GM12878 (cell line): Measurements from ENCODE around the gene LGALS3BP. TPM values are rescaled to one million over a fixed set of nuclear protein-coding genes. Genes with fewer than 3 reads are reported as not detected.

ENCODE experiments used
- ATAC-seq: fragments of 200-7000 bp; cut with Tn5 transposase; 3 replicates; pipeline ENCODE4 v1.9.1; 2020; ENCODE audit warnings: mild to moderate bottlenecking, moderate library complexity
- BruUV-seq: library from RNA; stranded (reverse); fragments of 400-500 nt; replicated peaks from 2 replicates; lab custom pipeline; 2021; lab: Mats Ljungman, UMichigan
- CTCF ChIA-PET: fragments of 300-600 bp; sonication (Branson Sonifier 250); formaldehyde crosslinking; extraction: SDS; loops from one replicate; lab custom pipeline; 2021; ENCODE audit warnings: inconsistent platforms; lab: Yijun Ruan, JAX
- POLR2A ChIA-PET: fragments of 350-600 bp; formaldehyde crosslinking; extraction: SDS; loops from one replicate; lab custom pipeline; 2021; ENCODE audit warnings: inconsistent platforms; lab: Charles Lee
- RAD21 ChIA-PET: fragments of 300-600 bp; sonication (Branson Sonifier 250); formaldehyde crosslinking; loops from one replicate; lab custom pipeline; 2023; ENCODE audit warnings: antibody characterized with exemption; ENCODE audit not compliant: unreplicated experiment; lab: Charles Lee
- SMC1A ChIA-PET: fragments of 300-600 bp; sonication (Branson Sonifier 250); formaldehyde crosslinking; loops from one replicate; lab custom pipeline; 2023; ENCODE audit not compliant: unreplicated experiment, uncharacterized antibody; lab: Charles Lee
- DNase-seq: peaks from one replicate; pipeline ENCODE4 v3.0.0-alpha.2; 2011; ENCODE audit warnings: low read depth, low spot score
- FAIRE-seq: peaks from 3 replicates; lab custom pipeline; 2011; peaks lifted over from hg19 to GRCh38; lab: Jason Lieb, UNC
- H2AFZ ChIP-seq: 2 replicates; pipeline ENCODE4 v1.6.0; 2011; ENCODE audit warnings: low read depth, low read length, control low read depth; ENCODE audit not compliant: control insufficient read depth
- H3K27ac ChIP-seq: 2 replicates; pipeline ENCODE4 v1.5.1; 2011; ENCODE audit warnings: control low read depth; ENCODE audit not compliant: control insufficient read depth, insufficient read depth
- H3K27me3 ChIP-seq, 2 experiments: replicated peaks in 1 of 2; 2 replicates each; pipeline versions ENCODE4 v1.6.0 to v1.6.1; 2011; ENCODE audit warnings: low read length in 1 of 2; ENCODE audit not compliant: control insufficient read depth in 2 of 2, insufficient read depth in 2 of 2
- H3K36me3 ChIP-seq, 2 experiments: 2 replicates each; pipeline ENCODE4 v1.5.1; 2011; ENCODE audit warnings: low read length in 1 of 2; ENCODE audit not compliant: control insufficient read depth in 2 of 2, insufficient read depth in 2 of 2
- H3K4me1 ChIP-seq: 2 replicates; pipeline ENCODE4 v1.6.1; 2011; ENCODE audit warnings: mild to moderate bottlenecking, low read length, moderate library complexity, mixed read lengths; ENCODE audit not compliant: control insufficient read depth, insufficient read depth
- H3K4me2 ChIP-seq: 2 replicates; pipeline ENCODE4 v1.6.0; 2011; ENCODE audit warnings: control low read depth; ENCODE audit not compliant: control insufficient read depth, insufficient read depth
- H3K4me3 ChIP-seq: fragments of 200-600 bp; sonication (generic); 2 replicates; pipeline ENCODE4 v1.5.1; 2016
- H3K79me2 ChIP-seq: 2 replicates; pipeline ENCODE4 v1.6.0; 2011; ENCODE audit warnings: low read length; ENCODE audit not compliant: control insufficient read depth, insufficient read depth
- H3K9ac ChIP-seq: 2 replicates; pipeline ENCODE4 v1.8.0; 2011; ENCODE audit warnings: low read length, control low read depth, mixed read lengths; ENCODE audit not compliant: control insufficient read depth, insufficient read depth
- H3K9me3 ChIP-seq: replicated peaks from 3 replicates; pipeline ENCODE4 v1.5.1; 2011; ENCODE audit warnings: mild to moderate bottlenecking, low read length; ENCODE audit not compliant: control insufficient read depth, insufficient read depth
- H4K20me1 ChIP-seq: 2 replicates; pipeline ENCODE4 v1.6.0; 2011; ENCODE audit not compliant: control insufficient read depth, insufficient read depth
- ATF7 ChIP-seq: fragments of 450-650 bp; IDR thresholded peaks from 2 replicates; pipeline ENCODE4 v1.6.1; 2016; ENCODE audit warnings: low read depth, mild to moderate bottlenecking
- BCL11A ChIP-seq: IDR thresholded peaks from 2 replicates; pipeline ENCODE4 v1.6.1; 2011; ENCODE audit warnings: low read depth, low read length
- BRCA1 ChIP-seq: IDR thresholded peaks from 2 replicates; pipeline ENCODE4 v1.6.1; 2011; ENCODE audit warnings: low read depth, low read length, improper control_type of control experiment
- CBFB ChIP-seq: IDR thresholded peaks from 2 replicates; pipeline ENCODE4 v1.6.1; 2016; ENCODE audit warnings: antibody characterized with exemption, low read depth
- CBX5 ChIP-seq: sonication (generic); IDR thresholded peaks from 2 replicates; pipeline ENCODE4 v1.6.1; 2016; ENCODE audit warnings: low read depth, moderate library complexity, mild to moderate bottlenecking, inconsistent platforms
- LARP7 ChIP-seq: fragments of 450-650 bp; IDR thresholded peaks from 2 replicates; pipeline ENCODE4 v1.6.1; 2017; ENCODE audit warnings: mild to moderate bottlenecking
- NFXL1 ChIP-seq: fragments of 450-650 bp; IDR thresholded peaks from 2 replicates; pipeline ENCODE4 v1.6.1; 2017; ENCODE audit warnings: antibody characterized with exemption, mild to moderate bottlenecking, borderline replicate concordance
- NFYB ChIP-seq: IDR thresholded peaks from 2 replicates; pipeline ENCODE4 v1.6.1; 2011; ENCODE audit warnings: low read depth, mild to moderate bottlenecking, low read length, improper control_type of control experiment, moderate library complexity; ENCODE audit not compliant: insufficient read depth
- POLR2A ChIP-seq: IDR thresholded peaks from 2 replicates; pipeline ENCODE4 v1.6.1; 2011; ENCODE audit warnings: low read depth, mild to moderate bottlenecking, low read length
- RAD21 ChIP-seq: IDR thresholded peaks from 2 replicates; pipeline ENCODE4 v1.6.1; 2011; ENCODE audit warnings: mild to moderate bottlenecking, low read depth, low read length, moderate library complexity; ENCODE audit not compliant: insufficient read depth
- TAF1 ChIP-seq: IDR thresholded peaks from 2 replicates; pipeline ENCODE4 v1.6.1; 2011; ENCODE audit warnings: mild to moderate bottlenecking, low read depth, low read length, borderline replicate concordance
- TCF3 ChIP-seq: IDR thresholded peaks from 2 replicates; pipeline ENCODE4 v1.6.1; 2012; ENCODE audit warnings: low read depth, mild to moderate bottlenecking, low read length, borderline replicate concordance; ENCODE audit not compliant: insufficient read depth
- WGBS: methylation state at CpG from one replicate; pipeline ENCODE4 v1.1.6; 2016; ENCODE audit warnings: low lambda C conversion rate; ENCODE audit not compliant: insufficient replicate concordance, insufficient coverage; ENCODE audit errors: missing lambda C conversion rate; 5-methylcytosine and 5-hydroxymethylcytosine counted together
- in situ Hi-C: fragments of 300-500 bp; cut with MboI; formaldehyde crosslinking; loops from 9 replicates; pipeline ENCODE4 v1.14.3; 2018; ENCODE audit warnings: mixed read lengths
- intact Hi-C: fragments of 100-400 bp; cut with micrococcal nuclease; formaldehyde crosslinking; loops from one replicate; pipeline ENCODE4 v1.14.2; 2022; ENCODE audit not compliant: unreplicated experiment
- polyA plus RNA-seq, 11 experiments: library from polyadenylated mRNA; depleted of rRNA in 4 of 11; unstranded in 6 of 11; stranded (reverse) in 5 of 11; fragments of >200 nt; fragmentation: Nextera tagmentation in 4 of 11; fragmentation: Illumina TruSeq in 1 of 11; extraction: Ambion mirVana in 4 of 11; extraction: Trizol in 1 of 11; gene quantifications; 1 replicate in 1 of 11; 2 replicates in 10 of 11; pipeline versions ENCODE4 v1.2.1 to v1.2.3, GENCODE V29; 2011 to 2016; ENCODE audit warnings: inconsistent platforms in 2 of 11, missing spikeins in 2 of 11, low read depth in 1 of 11
- total RNA-seq, 4 experiments: library from RNA; depleted of rRNA in 3 of 4; stranded (reverse); fragments of >200 nt in 3 of 4; fragmentation: Illumina TruSeq in 1 of 4; extraction: Trizol in 1 of 4; gene quantifications; 2 replicates each; pipeline versions ENCODE4 v1.2.1 to v1.2.3, GENCODE V29; 2013 to 2021
- TF ChIP-seq, protein P1 (sequence below): fragments of 450-650 bp; IDR thresholded peaks from 2 replicates; pipeline ENCODE4 v1.6.1; 2016; ENCODE audit warnings: mild to moderate bottlenecking
- TF ChIP-seq, protein P2 (sequence below): fragments of 450-650 bp; IDR thresholded peaks from 2 replicates; pipeline ENCODE4 v1.6.1; 2014; ENCODE audit warnings: mild to moderate bottlenecking
- TF ChIP-seq, protein P3 (sequence below): IDR thresholded peaks from 2 replicates; pipeline ENCODE4 v1.6.1; 2011; ENCODE audit warnings: borderline replicate concordance, low read depth, mild to moderate bottlenecking, moderate library complexity, low read length; ENCODE audit not compliant: insufficient read depth, poor library complexity, severe bottlenecking
- TF ChIP-seq, protein P4 (sequence below): fragments of 450-650 bp; IDR thresholded peaks from 2 replicates; pipeline ENCODE4 v1.6.1; 2016; ENCODE audit warnings: mild to moderate bottlenecking
- TF ChIP-seq, protein P5 (sequence below): IDR thresholded peaks from 2 replicates; pipeline ENCODE4 v1.6.1; 2011; ENCODE audit warnings: low read depth, mild to moderate bottlenecking, low read length, moderate library complexity, borderline replicate concordance; ENCODE audit errors: extremely low read depth

Gene LGALS3BP
- total and polyA plus RNA-seq, 10 of the 15 experiments (the other 5 are each of a cell fraction or from before 2014, with no cell fraction given): 0.52 to 5.2 (median 1.9) TPM

DNA sequence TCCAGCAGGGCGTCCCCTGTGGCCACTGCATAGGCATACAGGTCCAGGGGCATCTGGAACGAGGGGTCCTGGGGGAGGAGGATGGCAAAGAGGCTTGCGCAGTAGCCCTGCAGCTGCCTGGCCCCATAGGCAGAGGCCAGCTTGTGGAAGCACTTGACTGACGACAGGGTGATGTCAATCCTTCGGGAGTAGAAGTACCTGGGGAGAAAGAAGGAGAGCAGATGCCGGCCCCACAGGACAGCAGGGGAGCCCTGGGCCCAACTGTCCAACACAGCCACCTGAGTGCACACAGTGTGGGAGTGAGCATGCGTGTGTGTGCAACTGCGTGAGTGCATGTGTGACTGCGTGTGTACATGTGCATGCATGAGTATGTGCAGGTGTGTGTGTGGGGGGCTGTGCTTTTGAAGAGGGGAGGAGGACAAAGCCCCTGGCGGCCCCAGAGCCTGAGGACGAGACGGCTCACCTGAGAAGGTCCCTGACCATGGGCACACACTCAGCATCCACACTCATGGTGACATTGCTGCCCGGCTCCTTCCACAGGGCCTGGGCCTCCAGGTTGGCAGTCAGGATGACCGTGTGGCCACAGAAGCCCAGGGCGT is 7.1 kb downstream of the LGALS3BP start (continued):
- TF ChIP-seq, protein P1, sequence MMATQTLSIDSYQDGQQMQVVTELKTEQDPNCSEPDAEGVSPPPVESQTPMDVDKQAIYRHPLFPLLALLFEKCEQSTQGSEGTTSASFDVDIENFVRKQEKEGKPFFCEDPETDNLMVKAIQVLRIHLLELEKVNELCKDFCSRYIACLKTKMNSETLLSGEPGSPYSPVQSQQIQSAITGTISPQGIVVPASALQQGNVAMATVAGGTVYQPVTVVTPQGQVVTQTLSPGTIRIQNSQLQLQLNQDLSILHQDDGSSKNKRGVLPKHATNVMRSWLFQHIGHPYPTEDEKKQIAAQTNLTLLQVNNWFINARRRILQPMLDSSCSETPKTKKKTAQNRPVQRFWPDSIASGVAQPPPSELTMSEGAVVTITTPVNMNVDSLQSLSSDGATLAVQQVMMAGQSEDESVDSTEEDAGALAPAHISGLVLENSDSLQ: no peak
- TF ChIP-seq, protein P2, sequence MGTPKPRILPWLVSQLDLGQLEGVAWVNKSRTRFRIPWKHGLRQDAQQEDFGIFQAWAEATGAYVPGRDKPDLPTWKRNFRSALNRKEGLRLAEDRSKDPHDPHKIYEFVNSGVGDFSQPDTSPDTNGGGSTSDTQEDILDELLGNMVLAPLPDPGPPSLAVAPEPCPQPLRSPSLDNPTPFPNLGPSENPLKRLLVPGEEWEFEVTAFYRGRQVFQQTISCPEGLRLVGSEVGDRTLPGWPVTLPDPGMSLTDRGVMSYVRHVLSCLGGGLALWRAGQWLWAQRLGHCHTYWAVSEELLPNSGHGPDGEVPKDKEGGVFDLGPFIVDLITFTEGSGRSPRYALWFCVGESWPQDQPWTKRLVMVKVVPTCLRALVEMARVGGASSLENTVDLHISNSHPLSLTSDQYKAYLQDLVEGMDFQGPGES: no peak
- TF ChIP-seq ATF7 (no peak), NFXL1 (no peak), CBFB (no peak), RAD21 (no peak), LARP7 (no peak), TCF3 (0 out of 2 replicates have a peak, but pooled peaks have one; percentile 57)

DNA sequence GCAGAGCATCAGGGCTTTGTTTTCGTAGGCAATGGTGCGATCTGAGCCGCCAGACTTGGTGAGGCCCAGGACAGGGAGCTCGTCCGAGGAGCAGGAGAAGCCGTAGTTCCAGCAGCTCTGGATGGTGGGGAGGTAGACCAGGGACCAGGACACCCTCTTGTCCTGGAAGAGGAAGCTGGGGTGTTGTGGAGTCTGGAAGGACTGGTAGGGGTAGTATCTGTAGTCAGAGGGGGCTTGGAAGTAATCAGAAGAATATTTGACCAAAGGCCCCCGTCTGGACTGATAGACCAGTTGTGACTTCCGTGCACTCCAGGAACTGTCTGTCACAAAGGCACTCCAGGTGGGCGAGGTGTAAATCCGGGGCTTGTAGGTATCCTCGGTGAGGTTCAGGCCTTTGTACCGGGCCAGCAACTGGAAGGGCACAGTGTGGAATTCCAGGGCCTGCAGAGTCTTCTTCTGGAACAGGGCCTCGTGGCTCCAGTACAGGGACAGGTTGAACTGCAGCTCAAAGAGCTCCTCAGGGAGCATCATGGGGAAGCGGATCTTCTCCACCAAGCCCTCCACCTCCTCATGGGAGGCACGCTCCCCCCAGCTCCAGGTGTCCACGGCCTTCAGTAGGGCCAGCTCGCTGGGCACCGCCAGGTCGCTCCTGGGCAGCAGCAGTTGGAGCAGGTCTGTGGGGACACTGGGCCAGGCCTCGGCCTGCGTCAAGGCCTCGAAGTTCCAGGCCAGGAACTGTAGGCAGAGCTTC is 7.8 kb downstream of the LGALS3BP start:
- Histone ChIP-seq H3K36me3 (no peaks in the 10 kb centered on the region), H4K20me1 (no peaks in the 10 kb centered on the region), H3K79me2 (no peaks in the 10 kb centered on the region), H3K27ac (no peak overlapping the region), H3K27me3 (no peaks in the 10 kb centered on the region), H3K9ac (no peak overlapping the region), H3K4me1 (no peaks in the 10 kb centered on the region), H3K9me3 (no peaks in the 10 kb centered on the region), H3K4me2 (no peak overlapping the region), H2AFZ (no peak overlapping the region), H3K4me3 (no peak overlapping the region)
- FAIRE-seq (no peak), ATAC-seq (no peak), DNase-seq (no peak)
- ChIA-PET SMC1A (interaction anchor here (1.0 to 2.4 kb wide), 4 partner anchors 65 to 475 kb away, joined by 3 to 17 read pairs (median 4); no protein-coding TSS in a partner anchor), POLR2A (no interaction called here), RAD21 (interaction anchor here (0.7 to 2.0 kb wide), 6 partner anchors 10 to 475 kb away, joined by 3 to 15 read pairs (median 3); no protein-coding TSS in a partner anchor), CTCF (interaction anchor here (0.5 to 3.7 kb wide), 17 partner anchors 8 to 737 kb away, joined by 3 to 59 read pairs (median 4); partner anchors contain the start of gene LGALS3BP)
- in situ Hi-C loops: no loop called here
- intact Hi-C loops: loop anchor here (1.0 kb wide), 2 partner anchors 107 to 475 kb away; no protein-coding TSS in a partner anchor
- BruUV-seq: no TSS peak
- 34% methylated on average over 22 of the region's 22 CpGs for WGBS
- TF ChIP-seq, protein P3, sequence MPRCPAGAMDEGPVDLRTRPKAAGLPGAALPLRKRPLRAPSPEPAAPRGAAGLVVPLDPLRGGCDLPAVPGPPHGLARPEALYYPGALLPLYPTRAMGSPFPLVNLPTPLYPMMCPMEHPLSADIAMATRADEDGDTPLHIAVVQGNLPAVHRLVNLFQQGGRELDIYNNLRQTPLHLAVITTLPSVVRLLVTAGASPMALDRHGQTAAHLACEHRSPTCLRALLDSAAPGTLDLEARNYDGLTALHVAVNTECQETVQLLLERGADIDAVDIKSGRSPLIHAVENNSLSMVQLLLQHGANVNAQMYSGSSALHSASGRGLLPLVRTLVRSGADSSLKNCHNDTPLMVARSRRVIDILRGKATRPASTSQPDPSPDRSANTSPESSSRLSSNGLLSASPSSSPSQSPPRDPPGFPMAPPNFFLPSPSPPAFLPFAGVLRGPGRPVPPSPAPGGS: no peak
- TF ChIP-seq, protein P4, sequence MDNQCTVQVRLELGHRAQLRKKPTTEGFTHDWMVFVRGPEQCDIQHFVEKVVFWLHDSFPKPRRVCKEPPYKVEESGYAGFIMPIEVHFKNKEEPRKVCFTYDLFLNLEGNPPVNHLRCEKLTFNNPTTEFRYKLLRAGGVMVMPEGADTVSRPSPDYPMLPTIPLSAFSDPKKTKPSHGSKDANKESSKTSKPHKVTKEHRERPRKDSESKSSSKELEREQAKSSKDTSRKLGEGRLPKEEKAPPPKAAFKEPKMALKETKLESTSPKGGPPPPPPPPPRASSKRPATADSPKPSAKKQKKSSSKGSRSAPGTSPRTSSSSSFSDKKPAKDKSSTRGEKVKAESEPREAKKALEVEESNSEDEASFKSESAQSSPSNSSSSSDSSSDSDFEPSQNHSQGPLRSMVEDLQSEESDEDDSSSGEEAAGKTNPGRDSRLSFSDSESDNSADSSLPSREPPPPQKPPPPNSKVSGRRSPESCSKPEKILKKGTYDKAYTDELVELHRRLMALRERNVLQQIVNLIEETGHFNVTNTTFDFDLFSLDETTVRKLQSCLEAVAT: no peak
- TF ChIP-seq BRCA1 (no peak), POLR2A (no peak), CBX5 (no peak), NFYB (no peak), TAF1 (no peak), BCL11A (no peak)
- TF ChIP-seq, protein P5, sequence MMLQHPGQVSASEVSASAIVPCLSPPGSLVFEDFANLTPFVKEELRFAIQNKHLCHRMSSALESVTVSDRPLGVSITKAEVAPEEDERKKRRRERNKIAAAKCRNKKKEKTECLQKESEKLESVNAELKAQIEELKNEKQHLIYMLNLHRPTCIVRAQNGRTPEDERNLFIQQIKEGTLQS: no peak
